ENCODE results near the gene ID2. TPM values are rescaled to one million over a fixed set of nuclear protein-coding genes. Genes with fewer than 3 reads are reported as not detected.
"Not testable (repeated sequence)": the region's sequence is repeated elsewhere in the genome, so short reads cannot be mapped to it uniquely, and the experiment has no call there.

The ID2 gene
- polyA plus RNA-seq, 3 donors = 282 to 2,821 (median 295) TPM

DNA sequence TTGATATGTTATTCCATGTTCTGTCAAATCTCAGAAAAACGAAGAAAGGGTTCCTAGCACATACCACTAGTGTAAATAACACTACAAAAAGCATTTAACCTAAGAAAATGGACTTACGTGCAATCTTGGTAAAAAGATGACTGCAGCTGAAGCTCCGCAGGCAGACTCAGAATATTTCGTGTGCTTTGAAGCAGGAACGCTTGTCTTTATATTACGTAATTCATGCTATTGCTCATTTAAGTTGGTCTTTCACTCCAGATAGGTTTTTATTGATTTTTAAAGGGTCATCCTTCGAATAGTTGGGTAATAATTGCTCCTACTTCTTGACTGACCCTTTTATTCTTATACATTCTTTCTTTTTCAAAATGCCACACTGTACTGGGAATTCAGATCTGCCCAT is 44.0 kb downstream of the ID2 start:
- no peak for DNase-seq
- Histone ChIP-seq H4K20me1 (ENCODE audit: insufficient read depth, low read length) (no peaks in the 10 kb centered on the region), H3K79me2 (ENCODE audit: insufficient read depth, low read length) (no peaks in the 10 kb centered on the region), H3K9ac (ENCODE audit: insufficient read depth, low read length, poor library complexity, severe bottlenecking) (no peak overlapping the region), H3K36me3 (replicated peaks in 1 of 2; ENCODE audit: control insufficient read depth in 1 of 2, insufficient read depth in 2 of 2, low read length in 2 of 2) (peaks cover 38 to 49% of the 10 kb centered on the region in 2 donors), H3K27me3 (ENCODE audit: control insufficient read depth in 2 of 2, insufficient read depth in 2 of 2, low read length in 2 of 2) (no peaks in the 10 kb centered on the region), H3K27ac (ENCODE audit: low read depth in 1 of 2, low read length in 2 of 2) (no peak overlapping the region), H2AFZ (ENCODE audit: insufficient read depth, low read depth, low read length, poor library complexity, severe bottlenecking) (no peak overlapping the region), H3K4me2 (replicated peaks; ENCODE audit: extremely low read depth, low read length, poor library complexity, severe bottlenecking) (no peak overlapping the region), H3K4me1 (ENCODE audit: control insufficient read depth in 1 of 2, insufficient read depth in 2 of 2, low read length in 2 of 2) (no peaks in the 10 kb centered on the region), H3K9me3 (replicated peaks in 1 of 2; ENCODE audit: control insufficient read depth in 1 of 2, insufficient read depth in 1 of 2, low read length in 2 of 2) (no peaks in the 10 kb centered on the region), H3K4me3 (replicated peaks in 1 of 3; ENCODE audit: low read depth in 2 of 3, low read length in 3 of 3) (no peak overlapping the region)
- WGBS (ENCODE audit: insufficient coverage) = 82% methylated on average over 3 of the region's 7 CpGs
- H3K36me3 Mint-ChIP-seq = peaks cover 42 to 49% of the 10 kb centered on the region in 2 donors
- intact Hi-C loops (cut with micrococcal nuclease) = no loop called here
- H3K9me3 Mint-ChIP-seq = no peaks in the 10 kb centered on the region
- H3K27me3 Mint-ChIP-seq (ENCODE audit: low read depth in 3 of 3) = no peaks in the 10 kb centered on the region
- H3K4me1 Mint-ChIP-seq = no peaks in the 10 kb centered on the region
- no peak overlapping the region for H3K27ac Mint-ChIP-seq
- TF ChIP-seq, protein P1, sequence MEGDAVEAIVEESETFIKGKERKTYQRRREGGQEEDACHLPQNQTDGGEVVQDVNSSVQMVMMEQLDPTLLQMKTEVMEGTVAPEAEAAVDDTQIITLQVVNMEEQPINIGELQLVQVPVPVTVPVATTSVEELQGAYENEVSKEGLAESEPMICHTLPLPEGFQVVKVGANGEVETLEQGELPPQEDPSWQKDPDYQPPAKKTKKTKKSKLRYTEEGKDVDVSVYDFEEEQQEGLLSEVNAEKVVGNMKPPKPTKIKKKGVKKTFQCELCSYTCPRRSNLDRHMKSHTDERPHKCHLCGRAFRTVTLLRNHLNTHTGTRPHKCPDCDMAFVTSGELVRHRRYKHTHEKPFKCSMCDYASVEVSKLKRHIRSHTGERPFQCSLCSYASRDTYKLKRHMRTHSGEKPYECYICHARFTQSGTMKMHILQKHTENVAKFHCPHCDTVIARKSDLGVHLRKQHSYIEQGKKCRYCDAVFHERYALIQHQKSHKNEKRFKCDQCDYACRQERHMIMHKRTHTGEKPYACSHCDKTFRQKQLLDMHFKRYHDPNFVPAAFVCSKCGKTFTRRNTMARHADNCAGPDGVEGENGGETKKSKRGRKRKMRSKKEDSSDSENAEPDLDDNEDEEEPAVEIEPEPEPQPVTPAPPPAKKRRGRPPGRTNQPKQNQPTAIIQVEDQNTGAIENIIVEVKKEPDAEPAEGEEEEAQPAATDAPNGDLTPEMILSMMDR (IDR thresholded peaks at IDR 0.05) = no peak
- H3K4me3 Mint-ChIP-seq = no peak overlapping the region

- H2AFZ ChIP-seq (ENCODE audit: insufficient read depth, low read depth, low read length, poor library complexity, severe bottlenecking) = no peak overlapping the region
- no peak for DNase-seq
- no peaks in the 10 kb centered on the region for H4K20me1 ChIP-seq (ENCODE audit: insufficient read depth, low read length)
- no peaks in the 10 kb centered on the region for H3K79me2 ChIP-seq (ENCODE audit: insufficient read depth, low read length)
- no peaks in the 10 kb centered on the region for H3K27me3 ChIP-seq (ENCODE audit: control insufficient read depth in 2 of 2, insufficient read depth in 2 of 2, low read length in 2 of 2)
- intact Hi-C loops (cut with micrococcal nuclease) = no loop called here
- Mint-ChIP-seq H3K9me3 (no peaks in the 10 kb centered on the region), H3K27ac (no peak overlapping the region), H3K4me3 (no peak overlapping the region), H3K4me1 (no peaks in the 10 kb centered on the region), H3K27me3 (ENCODE audit: low read depth in 3 of 3) (no peaks in the 10 kb centered on the region), H3K36me3 (peaks cover 67 to 74% of the 10 kb centered on the region in 2 donors)
- no peak overlapping the region for H3K4me3 ChIP-seq (replicated peaks in 1 of 3; ENCODE audit: low read depth in 2 of 3, low read length in 3 of 3)
- no peaks in the 10 kb centered on the region for H3K9me3 ChIP-seq (replicated peaks in 1 of 2; ENCODE audit: control insufficient read depth in 1 of 2, insufficient read depth in 1 of 2, low read length in 2 of 2)
- no peaks in the 10 kb centered on the region for H3K4me1 ChIP-seq (ENCODE audit: control insufficient read depth in 1 of 2, insufficient read depth in 2 of 2, low read length in 2 of 2)
- no peak overlapping the region for H3K27ac ChIP-seq (ENCODE audit: low read depth in 1 of 2, low read length in 2 of 2)
- 100% methylated on average over 6 of the region's 7 CpGs for WGBS (ENCODE audit: insufficient coverage)
- TF ChIP-seq, protein P1 (IDR thresholded peaks at IDR 0.05) = no peak
- H3K4me2 ChIP-seq (replicated peaks; ENCODE audit: extremely low read depth, low read length, poor library complexity, severe bottlenecking) = no peak overlapping the region
- peaks cover 64 to 75% of the 10 kb centered on the region in 2 donors for H3K36me3 ChIP-seq (replicated peaks in 1 of 2; ENCODE audit: control insufficient read depth in 1 of 2, insufficient read depth in 2 of 2, low read length in 2 of 2)
- no peak overlapping the region for H3K9ac ChIP-seq (ENCODE audit: insufficient read depth, low read length, poor library complexity, severe bottlenecking)
These were observed 46.6 kb downstream of the ID2 start for GRCh38 chr2:8728305-8729015.

DNA sequence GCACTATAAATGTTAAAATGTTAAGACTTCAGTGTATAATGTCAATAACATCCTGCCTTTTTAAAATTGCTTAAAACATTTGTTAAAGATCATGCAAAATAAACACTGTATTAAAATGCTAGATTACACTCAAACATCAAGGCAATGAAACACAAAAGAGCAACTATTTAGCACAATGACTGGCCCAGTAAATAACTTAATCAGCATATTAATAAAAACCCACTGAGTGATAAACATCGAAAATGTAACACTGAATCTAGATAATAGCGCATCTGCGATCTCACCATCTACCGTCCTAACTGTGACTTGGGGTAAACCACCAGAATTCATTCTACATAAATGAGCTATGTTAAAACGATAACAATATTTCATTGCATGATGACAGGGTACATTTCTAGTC is 47.2 kb downstream of the ID2 start:
- H3K79me2 ChIP-seq (ENCODE audit: insufficient read depth, low read length); H3K9ac ChIP-seq (ENCODE audit: insufficient read depth, low read length, poor library complexity, severe bottlenecking); H2AFZ ChIP-seq (ENCODE audit: insufficient read depth, low read depth, low read length, poor library complexity, severe bottlenecking); H3K4me3 Mint-ChIP-seq; H3K27me3 Mint-ChIP-seq (ENCODE audit: low read depth in 3 of 3); H3K4me1 ChIP-seq (ENCODE audit: control insufficient read depth in 1 of 2, insufficient read depth in 2 of 2, low read length in 2 of 2); H3K27ac Mint-ChIP-seq; DNase-seq; intact Hi-C loops (cut with micrococcal nuclease); H3K9me3 ChIP-seq (replicated peaks in 1 of 2; ENCODE audit: control insufficient read depth in 1 of 2, insufficient read depth in 1 of 2, low read length in 2 of 2); H4K20me1 ChIP-seq (ENCODE audit: insufficient read depth, low read length); H3K27ac ChIP-seq (ENCODE audit: low read depth in 1 of 2, low read length in 2 of 2); H3K9me3 Mint-ChIP-seq; H3K27me3 ChIP-seq (ENCODE audit: control insufficient read depth in 2 of 2, insufficient read depth in 2 of 2, low read length in 2 of 2); H3K4me3 ChIP-seq (replicated peaks in 1 of 3; ENCODE audit: low read depth in 2 of 3, low read length in 3 of 3); H3K4me1 Mint-ChIP-seq; H3K4me2 ChIP-seq (replicated peaks; ENCODE audit: extremely low read depth, low read length, poor library complexity, severe bottlenecking): not testable (repeated sequence)
- WGBS (ENCODE audit: insufficient coverage) = 78% methylated on average over 4 of the region's 5 CpGs
- H3K36me3 Mint-ChIP-seq = peaks cover 73 to 81% of the 10 kb centered on the region in 2 donors
- peaks cover 70 to 82% of the 10 kb centered on the region in 2 donors for H3K36me3 ChIP-seq (replicated peaks in 1 of 2; ENCODE audit: control insufficient read depth in 1 of 2, insufficient read depth in 2 of 2, low read length in 2 of 2)

Measured in CD14-positive monocyte (primary cell).